SU-DHL-6 (cell line): Measurements from ENCODE around the gene GARNL3.

Source experiments
- H2AFZ ChIP-seq: fragments of 200-600 bp; sonication (generic); 2 replicates; pipeline ENCODE4 v1.6.1; 2014; ENCODE audit warnings: low read depth, mild to moderate bottlenecking, moderate library complexity, mixed read lengths, antibody characterized with exemption, low read length; ENCODE audit not compliant: severe bottlenecking
- H3F3A ChIP-seq: fragments of 200-600 bp; shearing (Covaris generic); 2 replicates; pipeline ENCODE4 v1.6.0; 2016; ENCODE audit warnings: antibody characterized with exemption, mild to moderate bottlenecking; ENCODE audit not compliant: insufficient read depth
- H3K27ac ChIP-seq: fragments of 200-600 bp; sonication (generic); 2 replicates; pipeline ENCODE4 v1.5.1; 2016; ENCODE audit warnings: low read depth, mild to moderate bottlenecking, low read length, moderate library complexity, mixed read lengths
- H3K27me3 ChIP-seq: fragments of 200-600 bp; sonication (generic), shearing (Covaris generic); 2 replicates; pipeline ENCODE4 v1.6.0; 2014; ENCODE audit warnings: mild to moderate bottlenecking, low read length
- H3K36me3 ChIP-seq: fragments of 200-600 bp; sonication (generic); 2 replicates; pipeline ENCODE4 v1.6.1; 2014; ENCODE audit warnings: mild to moderate bottlenecking, low read length, mixed read lengths
- H3K4me2 ChIP-seq: fragments of 300-600, 200-600 bp; shearing (Covaris generic), sonication (generic); 2 replicates; pipeline ENCODE4 v1.6.0; 2014; ENCODE audit warnings: low read length, low read depth, mild to moderate bottlenecking; ENCODE audit not compliant: poor library complexity, severe bottlenecking
- H3K4me3 ChIP-seq: fragments of 200-600 bp; sonication (generic); 2 replicates; pipeline ENCODE4 v1.5.1; 2014; ENCODE audit warnings: antibody characterized with exemption, low read length, mild to moderate bottlenecking, mixed read lengths; ENCODE audit not compliant: insufficient read depth, poor library complexity, severe bottlenecking
- H3K79me2 ChIP-seq: fragments of 200-600 bp; sonication (generic); 2 replicates; pipeline ENCODE4 v1.6.1; 2014; ENCODE audit warnings: mild to moderate bottlenecking, low read length, moderate library complexity; ENCODE audit not compliant: insufficient read depth
- H3K9ac ChIP-seq: fragments of 200-600 bp; sonication (generic); 2 replicates; pipeline ENCODE4 v1.7.0; 2014; ENCODE audit warnings: mild to moderate bottlenecking, low read length
- H3K9me2 ChIP-seq: fragments of 200-600 bp; sonication (generic); replicated peaks from 2 replicates; pipeline ENCODE4 v1.6.1; 2014; ENCODE audit warnings: low read length; ENCODE audit not compliant: insufficient read depth
- H3K9me3 ChIP-seq: fragments of 200-600 bp; sonication (generic); 2 replicates; pipeline ENCODE4 v1.6.1; 2014; ENCODE audit warnings: low read length, mixed read lengths; ENCODE audit not compliant: insufficient read depth
- H4K20me1 ChIP-seq: fragments of 200-600 bp; sonication (generic); 2 replicates; pipeline ENCODE4 v1.6.1; 2014; ENCODE audit warnings: low read depth, mild to moderate bottlenecking, antibody characterized with exemption, low read length, moderate library complexity, mixed read lengths
- CTCF ChIP-seq: fragments of 200-600 bp; sonication (generic); IDR thresholded peaks from one replicate; pipeline ENCODE4 v1.5.1; 2017; ENCODE audit warnings: antibody characterized with exemption, mild to moderate bottlenecking, low read length, moderate library complexity; ENCODE audit not compliant: insufficient read depth, poor library complexity, severe bottlenecking
- EZH2phosphoT487 ChIP-seq: fragments of 200-600 bp; sonication (generic), shearing (Covaris generic); conservative IDR thresholded peaks from 2 replicates; pipeline ENCODE4 v1.6.1; 2018; ENCODE audit warnings: mild to moderate bottlenecking, antibody characterized with exemption, low read length, moderate library complexity, mixed read lengths

The GARNL3 gene

GRCh38 chr9:127263237-127263636, 1.3 kb upstream of the GARNL3 start:
- no peaks in the 10 kb centered on the region for H3K9me2 ChIP-seq
- no peaks in the 10 kb centered on the region for H3K27me3 ChIP-seq
- H4K20me1 ChIP-seq: no peaks in the 10 kb centered on the region
- no peak overlapping the region for H3K9ac ChIP-seq
- no peak for TF ChIP-seq CTCF
- no peak for TF ChIP-seq EZH2phosphoT487
- no peaks in the 10 kb centered on the region for H3K9me3 ChIP-seq
- H3K36me3 ChIP-seq: no peaks in the 10 kb centered on the region
- H3K4me3 ChIP-seq: no peak overlapping the region
- H3F3A ChIP-seq: no peaks in the 10 kb centered on the region
- no peaks in the 10 kb centered on the region for H3K79me2 ChIP-seq
- H3K27ac ChIP-seq: no peak overlapping the region
- no peak overlapping the region for H2AFZ ChIP-seq
- no peak overlapping the region for H3K4me2 ChIP-seq

- no peaks in the 10 kb centered on the region for H3K9me3 ChIP-seq
- H3K36me3 ChIP-seq: no peaks in the 10 kb centered on the region
- no peak overlapping the region for H2AFZ ChIP-seq
- TF ChIP-seq CTCF: no peak
- no peak overlapping the region for H3K4me3 ChIP-seq
- H4K20me1 ChIP-seq: no peaks in the 10 kb centered on the region
- no peak overlapping the region for H3K4me2 ChIP-seq
- no peak overlapping the region for H3K9ac ChIP-seq
- no peak overlapping the region for H3K27ac ChIP-seq
- no peaks in the 10 kb centered on the region for H3K79me2 ChIP-seq
- no peaks in the 10 kb centered on the region for H3K27me3 ChIP-seq
- H3F3A ChIP-seq: no peaks in the 10 kb centered on the region
- no peaks in the 10 kb centered on the region for H3K9me2 ChIP-seq
Measured at GRCh38 chr9:127263664-127264063, 910 bp upstream of the GARNL3 start.

GRCh38 chr9:127267793-127268525, 3.4 kb downstream of the GARNL3 start:
- H3K4me3 ChIP-seq: no peak overlapping the region
- TF ChIP-seq CTCF (no peak), EZH2phosphoT487 (no peak)
- H3K36me3 ChIP-seq: no peaks in the 10 kb centered on the region

More at GRCh38 chr9:127267793-127268525, 3.4 kb downstream of the GARNL3 start:
- Histone ChIP-seq H3F3A (no peaks in the 10 kb centered on the region), H3K9me3 (no peaks in the 10 kb centered on the region), H3K79me2 (no peaks in the 10 kb centered on the region), H3K9me2 (no peaks in the 10 kb centered on the region), H3K27ac (no peak overlapping the region), H3K27me3 (no peaks in the 10 kb centered on the region), H3K9ac (no peak overlapping the region), H2AFZ (no peak overlapping the region), H4K20me1 (no peaks in the 10 kb centered on the region), H3K4me2 (no peak overlapping the region)
